OCI-LY1 (cell line): ENCODE measurements around the gene RFX6.

ENCODE experiments used
- H2AFZ ChIP-seq: fragments of 200-600 bp; sonication (generic), shearing (Covaris generic); 2 replicates; pipeline ENCODE4 v1.6.0; 2014; ENCODE audit warnings: antibody characterized with exemption, mild to moderate bottlenecking, low read length
- H3F3A ChIP-seq: fragments of 200-600 bp; sonication (generic), shearing (Covaris generic); 2 replicates; pipeline ENCODE4 v1.6.0; 2014; ENCODE audit warnings: mild to moderate bottlenecking, antibody characterized with exemption, low read length, moderate library complexity; ENCODE audit not compliant: insufficient read depth
- H3K27ac ChIP-seq: fragments of 200-600 bp; sonication (generic); 2 replicates; pipeline ENCODE4 v1.5.1; 2014; ENCODE audit warnings: low read length, mixed run types, mild to moderate bottlenecking, low read depth; ENCODE audit not compliant: poor library complexity, severe bottlenecking
- H3K27me3 ChIP-seq: fragments of 200-600 bp; sonication (generic); 2 replicates; pipeline ENCODE4 v1.6.0; 2014; ENCODE audit warnings: antibody characterized with exemption, mild to moderate bottlenecking, low read length, moderate library complexity; ENCODE audit not compliant: insufficient read depth
- H3K36me3 ChIP-seq: fragments of 200-600 bp; sonication (generic); 2 replicates; pipeline ENCODE4 v1.6.1; 2014; ENCODE audit warnings: mild to moderate bottlenecking, antibody characterized with exemption, low read length, moderate library complexity, mixed read lengths; ENCODE audit not compliant: insufficient read depth
- H3K4me1 ChIP-seq: fragments of 200-600 bp; sonication (generic); 2 replicates; pipeline ENCODE4 v1.5.1; 2014; ENCODE audit warnings: mild to moderate bottlenecking, low read length, moderate library complexity; ENCODE audit not compliant: insufficient read depth, severe bottlenecking
- H3K4me2 ChIP-seq: fragments of 200-600 bp; sonication (generic), shearing (Covaris generic); 2 replicates; pipeline ENCODE4 v1.6.1; 2014; ENCODE audit warnings: low read length
- H3K4me3 ChIP-seq: fragments of 200-600 bp; sonication (generic); 2 replicates; pipeline ENCODE4 v1.5.1; 2014; ENCODE audit warnings: low read length, low read depth, mild to moderate bottlenecking, mixed read lengths; ENCODE audit not compliant: poor library complexity, severe bottlenecking
- H3K79me2 ChIP-seq: fragments of 200-600 bp; shearing (Covaris generic); 2 replicates; pipeline ENCODE4 v1.6.1; 2016; ENCODE audit warnings: mixed run types, low read length, mixed read lengths; ENCODE audit not compliant: insufficient read depth
- H3K9ac ChIP-seq: fragments of 200-600 bp; sonication (generic), shearing (Covaris generic); 2 replicates; pipeline ENCODE4 v1.6.1; 2014; ENCODE audit warnings: mild to moderate bottlenecking, low read length, mixed read lengths
- H3K9me2 ChIP-seq: fragments of 200-600 bp; sonication (generic), shearing (Covaris generic); 2 replicates; pipeline ENCODE4 v1.6.1; 2014; ENCODE audit warnings: low read depth, mild to moderate bottlenecking, low read length, mixed read lengths
- H3K9me3 ChIP-seq: fragments of 200-600 bp; shearing (Covaris generic); 2 replicates; pipeline ENCODE4 v1.6.1; 2014; ENCODE audit warnings: low read length, mixed read lengths
- H4K20me1 ChIP-seq: fragments of 200-600 bp; sonication (generic), shearing (Covaris generic); 2 replicates; pipeline ENCODE4 v1.6.0; 2016; ENCODE audit warnings: mild to moderate bottlenecking, low read length; ENCODE audit not compliant: insufficient read depth
- EZH2 ChIP-seq: fragments of 200-600 bp; sonication (generic), shearing (Covaris generic); IDR thresholded peaks from 2 replicates; pipeline ENCODE4 v1.8.0; 2017; ENCODE audit warnings: borderline replicate concordance, mixed run types, mild to moderate bottlenecking, antibody characterized with exemption, low read length, moderate library complexity, mixed read lengths
- TF ChIP-seq, protein P1 (sequence below): fragments of 200-600 bp; sonication (generic), shearing (Covaris generic); IDR thresholded peaks from 2 replicates; pipeline ENCODE4 v1.5.1; 2017; ENCODE audit warnings: mild to moderate bottlenecking, antibody characterized with exemption, low read length, moderate library complexity, mixed read lengths

Gene RFX6

DNA sequence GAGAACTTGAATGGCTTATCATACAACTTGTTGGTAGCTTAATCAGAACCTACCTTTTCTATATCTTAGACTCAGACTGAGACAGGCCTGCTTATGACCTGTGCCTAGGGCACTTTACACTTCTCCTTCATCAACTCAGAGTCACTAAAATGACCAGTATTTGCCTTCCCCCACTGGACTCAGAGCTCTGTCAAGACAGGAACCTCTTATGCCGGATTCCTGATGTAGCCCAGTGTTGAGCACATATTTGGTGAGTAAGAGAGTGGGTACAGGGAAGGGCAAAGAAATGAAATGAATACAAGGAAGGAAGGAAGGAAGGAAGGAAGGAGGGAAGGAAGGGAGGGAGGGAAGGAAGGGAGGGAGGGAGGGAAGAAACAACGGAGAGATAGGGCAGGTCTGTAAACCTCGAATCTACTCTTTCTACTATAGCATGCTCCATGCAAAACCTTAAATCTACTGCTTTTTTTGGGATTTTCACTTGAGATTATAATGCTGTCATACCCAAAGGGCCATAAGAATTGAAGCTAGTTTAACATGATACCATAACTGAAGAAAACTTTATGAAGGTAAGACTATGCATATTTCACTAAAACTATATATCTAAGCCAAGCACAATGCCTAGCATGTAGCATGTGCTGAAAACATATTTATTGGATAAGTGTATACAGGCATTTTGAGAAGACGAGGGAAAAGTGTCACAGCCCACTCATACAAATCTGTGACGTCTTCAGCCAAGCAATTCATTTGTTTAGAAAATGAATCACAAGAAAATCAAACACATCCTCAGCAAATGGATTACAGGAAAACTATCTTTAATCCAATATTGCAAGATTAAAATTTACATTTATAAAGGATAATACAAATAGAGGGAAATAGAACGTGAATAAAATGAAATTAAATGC is 89.9 kb downstream of the RFX6 start:
- Histone ChIP-seq H4K20me1 (no peaks in the 10 kb centered on the region), H2AFZ (no peak overlapping the region), H3K27me3 (no peaks in the 10 kb centered on the region), H3K4me1 (no peaks in the 10 kb centered on the region), H3K36me3 (no peaks in the 10 kb centered on the region), H3K9ac (no peak overlapping the region), H3K79me2 (no peaks in the 10 kb centered on the region), H3K9me2 (no peaks in the 10 kb centered on the region), H3K27ac (no peak overlapping the region), H3F3A (no peaks in the 10 kb centered on the region), H3K4me2 (no peak overlapping the region), H3K9me3 (no peaks in the 10 kb centered on the region), H3K4me3 (no peak overlapping the region)
- TF ChIP-seq, protein P1, sequence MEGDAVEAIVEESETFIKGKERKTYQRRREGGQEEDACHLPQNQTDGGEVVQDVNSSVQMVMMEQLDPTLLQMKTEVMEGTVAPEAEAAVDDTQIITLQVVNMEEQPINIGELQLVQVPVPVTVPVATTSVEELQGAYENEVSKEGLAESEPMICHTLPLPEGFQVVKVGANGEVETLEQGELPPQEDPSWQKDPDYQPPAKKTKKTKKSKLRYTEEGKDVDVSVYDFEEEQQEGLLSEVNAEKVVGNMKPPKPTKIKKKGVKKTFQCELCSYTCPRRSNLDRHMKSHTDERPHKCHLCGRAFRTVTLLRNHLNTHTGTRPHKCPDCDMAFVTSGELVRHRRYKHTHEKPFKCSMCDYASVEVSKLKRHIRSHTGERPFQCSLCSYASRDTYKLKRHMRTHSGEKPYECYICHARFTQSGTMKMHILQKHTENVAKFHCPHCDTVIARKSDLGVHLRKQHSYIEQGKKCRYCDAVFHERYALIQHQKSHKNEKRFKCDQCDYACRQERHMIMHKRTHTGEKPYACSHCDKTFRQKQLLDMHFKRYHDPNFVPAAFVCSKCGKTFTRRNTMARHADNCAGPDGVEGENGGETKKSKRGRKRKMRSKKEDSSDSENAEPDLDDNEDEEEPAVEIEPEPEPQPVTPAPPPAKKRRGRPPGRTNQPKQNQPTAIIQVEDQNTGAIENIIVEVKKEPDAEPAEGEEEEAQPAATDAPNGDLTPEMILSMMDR: no peak
- TF ChIP-seq EZH2: no peak

DNA sequence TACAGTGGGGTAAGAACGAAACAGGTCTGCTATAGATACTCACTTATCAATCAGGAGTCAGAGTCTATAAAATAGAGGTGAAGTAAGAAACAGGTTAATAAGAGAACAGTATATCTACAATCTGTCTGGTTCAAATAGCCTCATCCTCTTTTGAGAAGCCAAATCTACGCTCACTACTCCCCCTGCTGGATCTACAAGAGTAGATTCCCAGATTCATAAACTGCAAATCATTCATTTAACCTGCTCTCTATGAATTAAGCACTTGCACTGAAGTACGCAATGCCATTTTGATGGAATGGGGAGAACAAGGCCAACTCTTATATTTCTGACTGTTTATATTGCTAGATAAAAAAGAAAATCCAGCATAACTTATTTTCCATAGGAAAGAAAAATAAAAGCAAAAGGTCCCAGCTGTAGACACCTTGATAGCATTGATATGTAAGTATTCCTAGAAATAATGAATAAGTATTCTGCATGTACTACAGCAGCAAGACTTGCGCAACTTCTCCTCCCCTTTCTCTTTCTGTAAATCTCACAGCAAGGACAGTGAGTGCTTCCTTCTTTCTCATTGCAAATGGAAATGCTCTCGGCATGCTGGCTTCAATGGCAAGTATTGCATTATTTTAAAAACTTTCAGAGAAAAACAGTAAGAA is 92.3 kb downstream of the RFX6 start:
- H3K27ac ChIP-seq: no peak overlapping the region
- H3K9me3 ChIP-seq: no peaks in the 10 kb centered on the region
- H3K4me2 ChIP-seq: no peak overlapping the region
- H3K79me2 ChIP-seq: no peaks in the 10 kb centered on the region; the same call in 1 of the 2 replicates
- no peak overlapping the region for H3K4me3 ChIP-seq
- no peak overlapping the region for H2AFZ ChIP-seq
- H3K27me3 ChIP-seq: no peaks in the 10 kb centered on the region
- no peaks in the 10 kb centered on the region for H3K36me3 ChIP-seq
- no peak overlapping the region for H3K9ac ChIP-seq
- no peaks in the 10 kb centered on the region for H4K20me1 ChIP-seq
- H3F3A ChIP-seq: no peaks in the 10 kb centered on the region
- H3K4me1 ChIP-seq: no peaks in the 10 kb centered on the region
- no peaks in the 10 kb centered on the region for H3K9me2 ChIP-seq
- no peak for TF ChIP-seq EZH2
- TF ChIP-seq, protein P1: peak; percentile 60

DNA sequence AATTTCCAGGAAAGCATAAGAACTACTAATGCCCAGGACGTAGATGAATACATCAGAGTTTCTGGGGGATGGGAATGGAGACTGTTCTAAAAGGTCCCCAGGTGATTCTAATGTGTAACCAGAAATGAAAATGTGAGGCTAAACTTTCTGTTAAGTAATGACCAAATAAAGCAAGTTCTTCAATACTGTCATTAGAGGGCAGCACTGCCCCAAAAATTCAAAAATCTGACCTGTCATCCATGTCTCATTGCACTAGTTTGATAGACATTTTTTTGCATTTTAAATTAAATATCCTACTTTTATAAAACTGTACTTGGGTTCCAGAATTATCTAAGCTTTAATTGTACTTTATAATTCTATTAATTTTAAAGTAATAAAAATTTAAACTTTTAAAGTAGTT is 94.9 kb downstream of the RFX6 start:
- H3K27ac ChIP-seq: no peak overlapping the region
- no peaks in the 10 kb centered on the region for H3K4me1 ChIP-seq
- no peaks in the 10 kb centered on the region; the same call in 1 of the 2 replicates for H3K79me2 ChIP-seq
- no peaks in the 10 kb centered on the region for H3F3A ChIP-seq
- no peaks in the 10 kb centered on the region for H4K20me1 ChIP-seq
- H3K27me3 ChIP-seq: no peaks in the 10 kb centered on the region
- H3K36me3 ChIP-seq: no peaks in the 10 kb centered on the region
- H3K4me3 ChIP-seq: no peak overlapping the region
- TF ChIP-seq, protein P1: peak; percentile 57; the same call in 1 of the 2 replicates
- TF ChIP-seq EZH2: no peak
- H3K9me3 ChIP-seq: no peaks in the 10 kb centered on the region
- no peaks in the 10 kb centered on the region for H3K9me2 ChIP-seq
- H3K4me2 ChIP-seq: no peak overlapping the region
- H3K9ac ChIP-seq: no peak overlapping the region
- H2AFZ ChIP-seq: no peak overlapping the region
